ENCODE results near the gene OR2S2. TPM values are rescaled to one million over a fixed set of nuclear protein-coding genes. Genes with fewer than 3 reads are reported as not detected.

Gene OR2S2
- total RNA-seq, 2 donors from 2014 or later = not detected

- Mint-ChIP-seq H3K4me1 (no peaks in the 10 kb centered on the region), H3K27ac (no peak overlapping the region), H3K27me3 (ENCODE audit: insufficient read depth) (peaks cover 43% of the 10 kb centered on the region), H3K36me3 (ENCODE audit: low read depth) (no peaks in the 10 kb centered on the region), H3K9me3 (peaks cover 4% of the 10 kb centered on the region), H3K4me3 (no peak overlapping the region)
- Histone ChIP-seq H3K27me3 (ENCODE audit: control insufficient read depth, insufficient read depth, low read length, poor library complexity, severe bottlenecking) (peaks cover 47% of the 10 kb centered on the region), H3K4me1 (ENCODE audit: control insufficient read depth, insufficient read depth, low read length) (no peaks in the 10 kb centered on the region), H3K27ac (ENCODE audit: low read depth, low read length) (no peak overlapping the region), H3K9me3 (ENCODE audit: control insufficient read depth, low read length) (peaks cover 3% of the 10 kb centered on the region), H3K9ac (ENCODE audit: extremely low read depth, low read length, poor library complexity, severe bottlenecking) (no peak overlapping the region), H3K36me3 (ENCODE audit: control insufficient read depth, insufficient read depth, low read length) (no peaks in the 10 kb centered on the region), H3K4me3 (ENCODE audit: low read length) (no peak overlapping the region)
- no peak for DNase-seq
- TF ChIP-seq, protein P1, sequence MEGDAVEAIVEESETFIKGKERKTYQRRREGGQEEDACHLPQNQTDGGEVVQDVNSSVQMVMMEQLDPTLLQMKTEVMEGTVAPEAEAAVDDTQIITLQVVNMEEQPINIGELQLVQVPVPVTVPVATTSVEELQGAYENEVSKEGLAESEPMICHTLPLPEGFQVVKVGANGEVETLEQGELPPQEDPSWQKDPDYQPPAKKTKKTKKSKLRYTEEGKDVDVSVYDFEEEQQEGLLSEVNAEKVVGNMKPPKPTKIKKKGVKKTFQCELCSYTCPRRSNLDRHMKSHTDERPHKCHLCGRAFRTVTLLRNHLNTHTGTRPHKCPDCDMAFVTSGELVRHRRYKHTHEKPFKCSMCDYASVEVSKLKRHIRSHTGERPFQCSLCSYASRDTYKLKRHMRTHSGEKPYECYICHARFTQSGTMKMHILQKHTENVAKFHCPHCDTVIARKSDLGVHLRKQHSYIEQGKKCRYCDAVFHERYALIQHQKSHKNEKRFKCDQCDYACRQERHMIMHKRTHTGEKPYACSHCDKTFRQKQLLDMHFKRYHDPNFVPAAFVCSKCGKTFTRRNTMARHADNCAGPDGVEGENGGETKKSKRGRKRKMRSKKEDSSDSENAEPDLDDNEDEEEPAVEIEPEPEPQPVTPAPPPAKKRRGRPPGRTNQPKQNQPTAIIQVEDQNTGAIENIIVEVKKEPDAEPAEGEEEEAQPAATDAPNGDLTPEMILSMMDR (conservative IDR thresholded peaks at IDR 0.05) = no peak
- 84 to 85% methylated on average over 2 to 3 of the region's 3 CpGs for WGBS, 2 experiments (ENCODE audit: insufficient coverage in 1 of 2, insufficient read length in 1 of 2)
Measured at GRCh38 chr9:35980289-35981011, 22.5 kb upstream of the OR2S2 start.

- no peak overlapping the region for H3K27ac Mint-ChIP-seq
- H3K4me3 Mint-ChIP-seq = no peak overlapping the region
- Histone ChIP-seq H3K27ac (ENCODE audit: low read depth, low read length) (no peak overlapping the region), H3K9ac (ENCODE audit: extremely low read depth, low read length, poor library complexity, severe bottlenecking) (no peak overlapping the region), H3K36me3 (ENCODE audit: control insufficient read depth, insufficient read depth, low read length) (no peaks in the 10 kb centered on the region), H3K4me1 (ENCODE audit: control insufficient read depth, insufficient read depth, low read length) (no peaks in the 10 kb centered on the region), H3K27me3 (ENCODE audit: control insufficient read depth, insufficient read depth, low read length, poor library complexity, severe bottlenecking) (peaks cover 43% of the 10 kb centered on the region), H3K4me3 (ENCODE audit: low read length) (no peak overlapping the region), H3K9me3 (ENCODE audit: control insufficient read depth, low read length) (peaks cover 15% of the 10 kb centered on the region)
- WGBS, 2 experiments (ENCODE audit: insufficient coverage in 1 of 2, insufficient read length in 1 of 2) = 86 to 95% methylated on average over 5 of the region's 6 CpGs
- H3K4me1 Mint-ChIP-seq = no peaks in the 10 kb centered on the region
- H3K27me3 Mint-ChIP-seq (ENCODE audit: insufficient read depth) = peaks cover 48% of the 10 kb centered on the region
- H3K9me3 Mint-ChIP-seq = peaks cover 16% of the 10 kb centered on the region
- TF ChIP-seq, protein P1 (conservative IDR thresholded peaks at IDR 0.05) = no peak
- H3K36me3 Mint-ChIP-seq (ENCODE audit: low read depth) = no peaks in the 10 kb centered on the region
- no peak for DNase-seq
Measured at GRCh38 chr9:35978792-35979191, 20.8 kb upstream of the OR2S2 start.

- TF ChIP-seq, protein P1 (conservative IDR thresholded peaks at IDR 0.05) = no peak
- H3K36me3 ChIP-seq (ENCODE audit: control insufficient read depth, insufficient read depth, low read length) = no peaks in the 10 kb centered on the region
- Mint-ChIP-seq H3K9me3 (peaks cover 16% of the 10 kb centered on the region), H3K27me3 (ENCODE audit: insufficient read depth) (peaks cover 63% of the 10 kb centered on the region), H3K27ac (no peak overlapping the region), H3K4me1 (no peaks in the 10 kb centered on the region), H3K36me3 (ENCODE audit: low read depth) (no peaks in the 10 kb centered on the region), H3K4me3 (no peak overlapping the region)
- no peak for DNase-seq
- H3K9ac ChIP-seq (ENCODE audit: extremely low read depth, low read length, poor library complexity, severe bottlenecking) = no peak overlapping the region
- H3K27me3 ChIP-seq (ENCODE audit: control insufficient read depth, insufficient read depth, low read length, poor library complexity, severe bottlenecking) = peaks cover 42% of the 10 kb centered on the region
- no peaks in the 10 kb centered on the region for H3K4me1 ChIP-seq (ENCODE audit: control insufficient read depth, insufficient read depth, low read length)
- 83 to 88% methylated on average over 1 of the region's 1 CpG for WGBS, 2 experiments (ENCODE audit: insufficient coverage in 1 of 2, insufficient read length in 1 of 2)
- no peak overlapping the region for H3K4me3 ChIP-seq (ENCODE audit: low read length)
- peaks cover 15% of the 10 kb centered on the region for H3K9me3 ChIP-seq (ENCODE audit: control insufficient read depth, low read length)
- no peak overlapping the region for H3K27ac ChIP-seq (ENCODE audit: low read depth, low read length)
Measured at GRCh38 chr9:35976726-35977125, 18.8 kb upstream of the OR2S2 start.

Measured in endodermal cell (in vitro differentiated cells).